ENCODE data around the gene PRR35. TPM values are rescaled to one million over a fixed set of nuclear protein-coding genes. Genes with fewer than 3 reads are reported as not detected.
A peak's percentile ranks its signal among the peaks of the same experiment; 100 is the strongest.

Gene PRR35
- total RNA-seq, 2 experiments from 2014 or later, result not detected

- Mint-ChIP-seq H3K9me3 (no peaks in the 10 kb centered on the region), H3K27me3 (peaks cover 12% of the 10 kb centered on the region), H3K4me1 (no peaks in the 10 kb centered on the region), H3K4me3 (no peak overlapping the region), H3K36me3 (ENCODE audit: low read depth) (no peaks in the 10 kb centered on the region), H3K27ac (no peak overlapping the region)
- POLR2A ChIA-PET, result no interaction called here
- DNase-seq, result no peak
- CTCF ChIA-PET, result interaction anchor here (1.4 kb wide), 1 partner anchor 9 kb away, joined by 3 read pairs; the partner anchor contains the start of gene NHLRC4
Observed at GRCh38 chr16:557463-558297, 2.5 kb upstream of the PRR35 start.

GRCh38 chr16:558298-559020 lies 1.7 kb upstream of the PRR35 start:
- H3K9me3 Mint-ChIP-seq, result no peaks in the 10 kb centered on the region
- peak overlapping the region; percentile 19 for H3K27ac Mint-ChIP-seq
- DNase-seq, result no peak
- peaks cover 13% of the 10 kb centered on the region for H3K27me3 Mint-ChIP-seq
- no peak overlapping the region for H3K4me3 Mint-ChIP-seq
- H3K4me1 Mint-ChIP-seq, result no peaks in the 10 kb centered on the region
- no peaks in the 10 kb centered on the region for H3K36me3 Mint-ChIP-seq (ENCODE audit: low read depth)
- ChIA-PET CTCF (interaction anchor here (1.4 kb wide), 1 partner anchor 8 kb away, joined by 3 read pairs; the partner anchor contains the start of gene NHLRC4), POLR2A (no interaction called here)

- Mint-ChIP-seq H3K4me3 (no peak overlapping the region), H3K27me3 (peaks cover 13% of the 10 kb centered on the region), H3K9me3 (no peaks in the 10 kb centered on the region), H3K36me3 (ENCODE audit: low read depth) (no peaks in the 10 kb centered on the region), H3K27ac (no peak overlapping the region), H3K4me1 (no peaks in the 10 kb centered on the region)
- DNase-seq, result no peak
- POLR2A ChIA-PET, result no interaction called here
- CTCF ChIA-PET, result no interaction called here
Observed at GRCh38 chr16:559021-559380, 1.2 kb upstream of the PRR35 start.

GRCh38 chr16:559411-560203 lies 587 bp upstream of the PRR35 start:
- ChIA-PET POLR2A (no interaction called here), CTCF (no interaction called here)
- Mint-ChIP-seq H3K36me3 (ENCODE audit: low read depth) (no peaks in the 10 kb centered on the region), H3K9me3 (no peaks in the 10 kb centered on the region), H3K4me3 (no peak overlapping the region), H3K27ac (no peak overlapping the region), H3K4me1 (no peaks in the 10 kb centered on the region), H3K27me3 (peaks cover 13% of the 10 kb centered on the region)
- no peak for DNase-seq

- Mint-ChIP-seq H3K4me1 (no peaks in the 10 kb centered on the region), H3K27ac (no peak overlapping the region), H3K36me3 (ENCODE audit: low read depth) (no peaks in the 10 kb centered on the region), H3K4me3 (no peak overlapping the region), H3K27me3 (peaks cover 13% of the 10 kb centered on the region), H3K9me3 (no peaks in the 10 kb centered on the region)
- ChIA-PET CTCF (no interaction called here), POLR2A (no interaction called here)
- no peak for DNase-seq
Observed at GRCh38 chr16:560701-561412, 663 bp downstream of the PRR35 start.

GRCh38 chr16:561413-561794 lies 1.2 kb downstream of the PRR35 start:
- no peak overlapping the region for H3K4me3 Mint-ChIP-seq
- ChIA-PET CTCF (interaction anchor here (0.6 kb wide), 1 partner anchor 14 kb away, joined by 3 read pairs; no protein-coding TSS in a partner anchor), POLR2A (no interaction called here)
- H3K9me3 Mint-ChIP-seq, result no peaks in the 10 kb centered on the region
- H3K27ac Mint-ChIP-seq, result no peak overlapping the region
- H3K4me1 Mint-ChIP-seq, result peaks cover 1% of the 10 kb centered on the region
- DNase-seq, result no peak
- H3K27me3 Mint-ChIP-seq, result peaks cover 13% of the 10 kb centered on the region
- no peaks in the 10 kb centered on the region for H3K36me3 Mint-ChIP-seq (ENCODE audit: low read depth)

GRCh38 chr16:561957-562938 lies 2.1 kb downstream of the PRR35 start:
- no peak overlapping the region for H3K27ac Mint-ChIP-seq
- no peak for DNase-seq
- H3K36me3 Mint-ChIP-seq (ENCODE audit: low read depth), result no peaks in the 10 kb centered on the region
- no peak overlapping the region for H3K4me3 Mint-ChIP-seq
- ChIA-PET POLR2A (no interaction called here), CTCF (interaction anchor here (0.6 to 0.9 kb wide), 2 partner anchors 15 to 35 kb away, joined by 3 read pairs; partner anchors contain the start of gene CAPN15)
- peaks cover 13% of the 10 kb centered on the region for H3K27me3 Mint-ChIP-seq
- no peaks in the 10 kb centered on the region for H3K9me3 Mint-ChIP-seq
- peaks cover 10% of the 10 kb centered on the region for H3K4me1 Mint-ChIP-seq

- no peak for DNase-seq
- Mint-ChIP-seq H3K9me3 (no peaks in the 10 kb centered on the region), H3K4me3 (no peak overlapping the region), H3K36me3 (ENCODE audit: low read depth) (no peaks in the 10 kb centered on the region), H3K4me1 (peaks cover 10% of the 10 kb centered on the region), H3K27ac (no peak overlapping the region), H3K27me3 (peaks cover 13% of the 10 kb centered on the region)
- POLR2A ChIA-PET, result no interaction called here
- CTCF ChIA-PET, result no interaction called here
Observed at GRCh38 chr16:563072-563644, 3.0 kb downstream of the PRR35 start.

GRCh38 chr16:564690-565418 lies 4.7 kb downstream of the PRR35 start:
- H3K9me3 Mint-ChIP-seq, result no peaks in the 10 kb centered on the region
- CTCF ChIA-PET, result no interaction called here

GRCh38 chr16:565419-566330 lies 5.5 kb downstream of the PRR35 start:
- peaks cover 6% of the 10 kb centered on the region for H3K27me3 Mint-ChIP-seq
- peak overlapping the region; percentile 13 for H3K27ac Mint-ChIP-seq
- POLR2A ChIA-PET, result no interaction called here
- no peak for DNase-seq
- H3K4me1 Mint-ChIP-seq, result peaks cover 18% of the 10 kb centered on the region
- CTCF ChIA-PET, result interaction anchor here (1.4 kb wide), 1 partner anchor 8 kb away, joined by 3 read pairs; no protein-coding TSS in a partner anchor
- H3K36me3 Mint-ChIP-seq (ENCODE audit: low read depth), result no peaks in the 10 kb centered on the region
- H3K9me3 Mint-ChIP-seq, result no peaks in the 10 kb centered on the region
- H3K4me3 Mint-ChIP-seq, result no peak overlapping the region

More at GRCh38 chr16:564690-565418, 4.7 kb downstream of the PRR35 start:
- DNase-seq, result no peak
- Mint-ChIP-seq H3K36me3 (ENCODE audit: low read depth) (no peaks in the 10 kb centered on the region), H3K27ac (no peak overlapping the region), H3K27me3 (peaks cover 6% of the 10 kb centered on the region), H3K4me3 (no peak overlapping the region), H3K4me1 (peaks cover 17% of the 10 kb centered on the region)
- POLR2A ChIA-PET, result no interaction called here

Measured in activated CD4-positive, alpha-beta T cell treated with anti-CD3 and anti-CD28 coated beads, Interleukin-2, amount 10 ng/mL, durations not matched to agents 7 days and 5 days (primary cell).